ENCODE data around the gene GUCA1C. TPM values are rescaled to one million over a fixed set of nuclear protein-coding genes. Genes with fewer than 3 reads are reported as not detected.
A peak's percentile ranks its signal among the peaks of the same experiment; 100 is the strongest.

The GUCA1C gene
- total RNA-seq, 1 donor from 2014 or later: not detected

- Histone ChIP-seq H3F3A (ENCODE audit: low read depth) (no peaks in the 10 kb centered on the region), H4K20me1 (ENCODE audit: low read depth) (no peaks in the 10 kb centered on the region), H3K4me3 (no peak overlapping the region), H2AFZ (replicated peaks) (no peak overlapping the region), H3K27me3 (no peaks in the 10 kb centered on the region), H3K79me2 (ENCODE audit: low read depth) (no peaks in the 10 kb centered on the region), H3K9ac (no peak overlapping the region), H3K4me2 (no peak overlapping the region), H3K9me3 (ENCODE audit: low read depth) (no peaks in the 10 kb centered on the region), H3K4me1 (peaks cover 4% of the 10 kb centered on the region), H3K27ac (no peak overlapping the region), H3K36me3 (no peaks in the 10 kb centered on the region)
- peak; percentile 5 for DNase-seq (ENCODE audit: low spot score)
- peaks cover 8% of the 10 kb centered on the region for H3K4me1 Mint-ChIP-seq
- TF ChIP-seq CTCF (IDR thresholded peaks at IDR 0.05) (no peak), EZH2 (IDR thresholded peaks at IDR 0.05) (no peak)
- peaks cover 4% of the 10 kb centered on the region for H3K27me3 Mint-ChIP-seq (ENCODE audit: insufficient read depth, low read depth)
- no peak overlapping the region for H3K4me3 Mint-ChIP-seq
- H3K36me3 Mint-ChIP-seq: no peaks in the 10 kb centered on the region
- H3K9me3 Mint-ChIP-seq: no peaks in the 10 kb centered on the region
- no peak overlapping the region for H3K27ac Mint-ChIP-seq
These were observed 54.1 kb downstream of the GUCA1C start for GRCh38 chr3:108899530-108899929.

- DNase-seq (ENCODE audit: low spot score): no peak
- Histone ChIP-seq H3K36me3 (no peaks in the 10 kb centered on the region), H3K4me3 (no peak overlapping the region), H3K4me2 (no peak overlapping the region), H2AFZ (replicated peaks) (no peak overlapping the region), H3K79me2 (ENCODE audit: low read depth) (no peaks in the 10 kb centered on the region), H3F3A (ENCODE audit: low read depth) (no peaks in the 10 kb centered on the region), H3K27me3 (no peaks in the 10 kb centered on the region), H3K9ac (no peak overlapping the region), H3K27ac (no peak overlapping the region), H3K9me3 (ENCODE audit: low read depth) (no peaks in the 10 kb centered on the region), H3K4me1 (peaks cover 4% of the 10 kb centered on the region), H4K20me1 (ENCODE audit: low read depth) (no peaks in the 10 kb centered on the region)
- Mint-ChIP-seq H3K27me3 (ENCODE audit: insufficient read depth, low read depth) (peaks cover 4% of the 10 kb centered on the region), H3K36me3 (no peaks in the 10 kb centered on the region), H3K4me1 (peaks cover 8% of the 10 kb centered on the region), H3K9me3 (no peaks in the 10 kb centered on the region), H3K27ac (no peak overlapping the region), H3K4me3 (no peak overlapping the region)
- TF ChIP-seq CTCF (IDR thresholded peaks at IDR 0.05) (no peak), EZH2 (IDR thresholded peaks at IDR 0.05) (no peak), EZH2phosphoT487 (IDR thresholded peaks at IDR 0.05) (no peak)
These were observed 55.8 kb downstream of the GUCA1C start for GRCh38 chr3:108897883-108898282.

GRCh38 chr3:108894981-108895380, 58.7 kb downstream of the GUCA1C start:
- Mint-ChIP-seq H3K27me3 (ENCODE audit: insufficient read depth, low read depth) (peaks cover 3% of the 10 kb centered on the region), H3K36me3 (no peaks in the 10 kb centered on the region), H3K4me1 (peaks cover 8% of the 10 kb centered on the region), H3K4me3 (no peak overlapping the region), H3K9me3 (no peaks in the 10 kb centered on the region), H3K27ac (no peak overlapping the region)
- Histone ChIP-seq H3K27ac (no peak overlapping the region), H3K36me3 (no peaks in the 10 kb centered on the region), H3K4me2 (no peak overlapping the region), H3F3A (ENCODE audit: low read depth) (no peaks in the 10 kb centered on the region), H2AFZ (replicated peaks) (no peak overlapping the region), H3K79me2 (ENCODE audit: low read depth) (no peaks in the 10 kb centered on the region), H3K4me3 (no peak overlapping the region), H4K20me1 (ENCODE audit: low read depth) (no peaks in the 10 kb centered on the region), H3K27me3 (no peaks in the 10 kb centered on the region), H3K4me1 (peaks cover 4% of the 10 kb centered on the region), H3K9me3 (ENCODE audit: low read depth) (no peaks in the 10 kb centered on the region), H3K9ac (no peak overlapping the region)
- no peak for TF ChIP-seq EZH2phosphoT487 (IDR thresholded peaks at IDR 0.05)
- TF ChIP-seq CTCF (IDR thresholded peaks at IDR 0.05): no peak
- TF ChIP-seq EZH2 (IDR thresholded peaks at IDR 0.05): no peak
- DNase-seq (ENCODE audit: low spot score): no peak

Data from neural progenitor cell (in vitro differentiated cells).